WTC11 (cell line): ENCODE measurements around the gene GPC6. TPM values are rescaled to one million over a fixed set of nuclear protein-coding genes. Genes with fewer than 3 reads are reported as not detected.
"Not testable (repeated sequence)": the region's sequence is repeated elsewhere in the genome, so short reads cannot be mapped to it uniquely, and the experiment has no call there.

Experiments
- ATAC-seq: fragments of 200-7000 bp; cut with Tn5 transposase; 2 replicates; pipeline ENCODE4 v1.10.0; 2021; ENCODE audit warnings: mild to moderate bottlenecking, moderate library complexity
- CTCF ChIA-PET: fragments of 300-600 bp; sonication (Branson Sonifier 250); formaldehyde crosslinking; loops from one replicate; lab custom pipeline; 2021; ENCODE audit warnings: antibody characterized with exemption; lab: Charles Lee
- POLR2A ChIA-PET: fragments of 350-600 bp; sonication (Branson Sonifier 250); formaldehyde crosslinking; loops from one replicate; lab custom pipeline; 2021; ENCODE audit warnings: antibody characterized with exemption; lab: Charles Lee
- DNase-seq: peaks from one replicate; pipeline ENCODE4 v3.0.0; 2021; ENCODE audit warnings: low spot score
- H3K27ac Mint-ChIP-seq: 2 replicates; pipeline ENCODE4 v1.8.0; 2021; ENCODE audit warnings: mixed read lengths
- H3K27me3 Mint-ChIP-seq: 2 replicates; pipeline ENCODE4 v1.8.0; 2021; ENCODE audit warnings: low read depth, mild to moderate bottlenecking, moderate library complexity, mixed read lengths
- H3K36me3 Mint-ChIP-seq: 2 replicates; pipeline ENCODE4 v1.8.0; 2021; ENCODE audit warnings: mixed read lengths
- H3K4me1 Mint-ChIP-seq: 2 replicates; pipeline ENCODE4 v1.8.0; 2022; ENCODE audit warnings: mixed read lengths
- H3K4me3 Mint-ChIP-seq: 2 replicates; pipeline ENCODE4 v1.8.0; 2021; ENCODE audit warnings: mild to moderate bottlenecking, moderate library complexity, mixed read lengths
- H3K9me3 Mint-ChIP-seq: 2 replicates; pipeline ENCODE4 v1.8.0; 2021; ENCODE audit warnings: mixed read lengths
- GTF2I ChIP-seq: fragments of 250-450 bp; sonication (Bioruptor Pico); conservative IDR thresholded peaks from 2 replicates; pipeline ENCODE4 v1.4.0; 2021; ENCODE audit warnings: mild to moderate bottlenecking
- JUN ChIP-seq: sonication (generic); formaldehyde crosslinking; IDR thresholded peaks from 2 replicates; pipeline ENCODE4 v1.8.0; 2023; ENCODE audit warnings: mild to moderate bottlenecking, missing genetic modification reagents
- MXD4 ChIP-seq: fragments of 250-450 bp; sonication (Bioruptor Pico); IDR thresholded peaks from 2 replicates; pipeline ENCODE4 v1.8.0; 2021; ENCODE audit warnings: mild to moderate bottlenecking, moderate library complexity, borderline replicate concordance
- NFYB ChIP-seq: sonication (generic); formaldehyde crosslinking; conservative IDR thresholded peaks from 2 replicates; pipeline ENCODE4 v1.8.0; 2022; ENCODE audit warnings: low read depth, missing genetic modification reagents
- SMAD4 ChIP-seq: sonication (generic); formaldehyde crosslinking; IDR thresholded peaks from 2 replicates; pipeline ENCODE4 v1.8.0; 2022; ENCODE audit warnings: mild to moderate bottlenecking, missing genetic modification reagents
- ZNF232 ChIP-seq: sonication (generic); formaldehyde crosslinking; IDR thresholded peaks from 2 replicates; pipeline ENCODE4 v1.8.0; 2022; ENCODE audit warnings: mild to moderate bottlenecking, missing genetic modification reagents
- ZNF317 ChIP-seq: sonication (generic); formaldehyde crosslinking; IDR thresholded peaks from 2 replicates; pipeline ENCODE4 v1.8.1; 2023; ENCODE audit warnings: low read depth, mild to moderate bottlenecking, moderate library complexity, missing genetic modification reagents, borderline replicate concordance
- ZNF416 ChIP-seq: fragments of 250-450 bp; sonication (Bioruptor Pico); IDR thresholded peaks from 2 replicates; pipeline ENCODE4 v1.9.0; 2021; ENCODE audit warnings: mild to moderate bottlenecking, inconsistent platforms
- total RNA-seq: library from RNA; stranded (reverse); gene quantifications from 3 replicates; pipeline ENCODE4 v1.2.3, GENCODE V29; 2021
- TF ChIP-seq, protein P1 (sequence below): fragments of 250-450 bp; sonication (Bioruptor Pico); IDR thresholded peaks from 2 replicates; pipeline ENCODE4 v2.1.2; 2022; ENCODE audit warnings: mild to moderate bottlenecking, moderate library complexity
- TF ChIP-seq, protein P2 (sequence below): fragments of 250-450 bp; sonication (Bioruptor Pico); IDR thresholded peaks from 2 replicates; pipeline ENCODE4 v1.9.0; 2021; ENCODE audit warnings: mild to moderate bottlenecking
- TF ChIP-seq, protein P3 (sequence below): sonication (generic); formaldehyde crosslinking; IDR thresholded peaks from 2 replicates; pipeline ENCODE4 v1.8.1; 2023; ENCODE audit warnings: mild to moderate bottlenecking, missing genetic modification reagents, moderate library complexity
- TF ChIP-seq, protein P4 (sequence below): sonication (generic); formaldehyde crosslinking; IDR thresholded peaks from 2 replicates; pipeline ENCODE4 v1.8.1; 2022; ENCODE audit warnings: low read depth, missing genetic modification reagents, borderline replicate concordance
- TF ChIP-seq, protein P5 (sequence below): sonication (generic); formaldehyde crosslinking; IDR thresholded peaks from 2 replicates; pipeline ENCODE4 v1.8.1; 2023; ENCODE audit warnings: mild to moderate bottlenecking, missing genetic modification reagents, moderate library complexity
- TF ChIP-seq, protein P6 (sequence below): sonication (generic); formaldehyde crosslinking; IDR thresholded peaks from 2 replicates; pipeline ENCODE4 v1.8.0; 2022; ENCODE audit warnings: mild to moderate bottlenecking, missing genetic modification reagents

The GPC6 gene
- total RNA-seq, 1 experiment from 2014 or later: 19.5 TPM

DNA sequence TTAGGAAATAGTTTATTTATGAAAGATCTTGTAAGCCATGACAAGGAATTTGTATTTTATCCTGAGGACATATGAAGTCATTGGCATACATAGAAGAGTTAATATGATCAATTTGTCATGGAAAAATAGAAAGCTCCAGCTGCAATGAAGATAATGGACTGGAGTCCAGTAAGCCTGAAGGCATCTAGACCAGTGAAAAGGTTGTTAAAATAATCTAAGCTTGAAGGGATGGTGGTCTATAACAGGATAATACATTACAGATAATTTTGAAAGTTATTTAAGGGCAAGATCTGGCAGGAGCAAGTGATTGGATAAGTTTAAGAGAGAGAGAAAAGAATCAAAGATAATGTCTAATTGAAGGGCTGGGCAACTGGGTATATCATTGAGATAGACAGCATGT, 224.2 kb downstream of the GPC6 start:
- DNase-seq: no peak
- H3K4me1 Mint-ChIP-seq: peaks cover 10% of the 10 kb centered on the region
- no peaks in the 10 kb centered on the region; the same call in 1 of the 2 replicates for H3K27me3 Mint-ChIP-seq
- H3K27ac Mint-ChIP-seq: no peak overlapping the region
- TF ChIP-seq NFYB (CRISPR knock-in tag): no peak
- TF ChIP-seq, protein P1, sequence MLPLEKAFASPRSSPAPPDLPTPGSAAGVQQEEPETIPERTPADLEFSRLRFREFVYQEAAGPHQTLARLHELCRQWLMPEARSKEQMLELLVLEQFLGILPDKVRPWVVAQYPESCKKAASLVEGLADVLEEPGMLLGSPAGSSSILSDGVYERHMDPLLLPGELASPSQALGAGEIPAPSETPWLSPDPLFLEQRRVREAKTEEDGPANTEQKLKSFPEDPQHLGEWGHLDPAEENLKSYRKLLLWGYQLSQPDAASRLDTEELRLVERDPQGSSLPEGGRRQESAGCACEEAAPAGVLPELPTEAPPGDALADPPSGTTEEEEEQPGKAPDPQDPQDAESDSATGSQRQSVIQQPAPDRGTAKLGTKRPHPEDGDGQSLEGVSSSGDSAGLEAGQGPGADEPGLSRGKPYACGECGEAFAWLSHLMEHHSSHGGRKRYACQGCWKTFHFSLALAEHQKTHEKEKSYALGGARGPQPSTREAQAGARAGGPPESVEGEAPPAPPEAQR: no peak
- TF ChIP-seq, protein P2, sequence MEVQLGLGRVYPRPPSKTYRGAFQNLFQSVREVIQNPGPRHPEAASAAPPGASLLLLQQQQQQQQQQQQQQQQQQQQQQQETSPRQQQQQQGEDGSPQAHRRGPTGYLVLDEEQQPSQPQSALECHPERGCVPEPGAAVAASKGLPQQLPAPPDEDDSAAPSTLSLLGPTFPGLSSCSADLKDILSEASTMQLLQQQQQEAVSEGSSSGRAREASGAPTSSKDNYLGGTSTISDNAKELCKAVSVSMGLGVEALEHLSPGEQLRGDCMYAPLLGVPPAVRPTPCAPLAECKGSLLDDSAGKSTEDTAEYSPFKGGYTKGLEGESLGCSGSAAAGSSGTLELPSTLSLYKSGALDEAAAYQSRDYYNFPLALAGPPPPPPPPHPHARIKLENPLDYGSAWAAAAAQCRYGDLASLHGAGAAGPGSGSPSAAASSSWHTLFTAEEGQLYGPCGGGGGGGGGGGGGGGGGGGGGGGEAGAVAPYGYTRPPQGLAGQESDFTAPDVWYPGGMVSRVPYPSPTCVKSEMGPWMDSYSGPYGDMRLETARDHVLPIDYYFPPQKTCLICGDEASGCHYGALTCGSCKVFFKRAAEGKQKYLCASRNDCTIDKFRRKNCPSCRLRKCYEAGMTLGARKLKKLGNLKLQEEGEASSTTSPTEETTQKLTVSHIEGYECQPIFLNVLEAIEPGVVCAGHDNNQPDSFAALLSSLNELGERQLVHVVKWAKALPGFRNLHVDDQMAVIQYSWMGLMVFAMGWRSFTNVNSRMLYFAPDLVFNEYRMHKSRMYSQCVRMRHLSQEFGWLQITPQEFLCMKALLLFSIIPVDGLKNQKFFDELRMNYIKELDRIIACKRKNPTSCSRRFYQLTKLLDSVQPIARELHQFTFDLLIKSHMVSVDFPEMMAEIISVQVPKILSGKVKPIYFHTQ (CRISPR knock-in tag): no peak
- no peak for TF ChIP-seq GTF2I (CRISPR knock-in tag)
- TF ChIP-seq, protein P3, sequence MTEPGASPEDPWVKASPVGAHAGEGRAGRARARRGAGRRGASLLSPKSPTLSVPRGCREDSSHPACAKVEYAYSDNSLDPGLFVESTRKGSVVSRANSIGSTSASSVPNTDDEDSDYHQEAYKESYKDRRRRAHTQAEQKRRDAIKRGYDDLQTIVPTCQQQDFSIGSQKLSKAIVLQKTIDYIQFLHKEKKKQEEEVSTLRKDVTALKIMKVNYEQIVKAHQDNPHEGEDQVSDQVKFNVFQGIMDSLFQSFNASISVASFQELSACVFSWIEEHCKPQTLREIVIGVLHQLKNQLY: no peak
- no peak for TF ChIP-seq JUN (CRISPR knock-in tag)
- TF ChIP-seq SMAD4 (CRISPR knock-in tag): no peak
- no peak for TF ChIP-seq ZNF232 (CRISPR knock-in tag)
- TF ChIP-seq MXD4 (CRISPR knock-in tag): no peak
- TF ChIP-seq, all 79 proteins: peak for 0
- Mint-ChIP-seq H3K36me3 (peaks cover 8% of the 10 kb centered on the region; the same call in 1 of the 2 replicates), H3K4me3 (no peak overlapping the region), H3K9me3 (peaks cover 8% of the 10 kb centered on the region; the same call in 1 of the 2 replicates)
- ChIA-PET CTCF (no interaction called here), POLR2A (no interaction called here)
- no peak for ATAC-seq

DNA sequence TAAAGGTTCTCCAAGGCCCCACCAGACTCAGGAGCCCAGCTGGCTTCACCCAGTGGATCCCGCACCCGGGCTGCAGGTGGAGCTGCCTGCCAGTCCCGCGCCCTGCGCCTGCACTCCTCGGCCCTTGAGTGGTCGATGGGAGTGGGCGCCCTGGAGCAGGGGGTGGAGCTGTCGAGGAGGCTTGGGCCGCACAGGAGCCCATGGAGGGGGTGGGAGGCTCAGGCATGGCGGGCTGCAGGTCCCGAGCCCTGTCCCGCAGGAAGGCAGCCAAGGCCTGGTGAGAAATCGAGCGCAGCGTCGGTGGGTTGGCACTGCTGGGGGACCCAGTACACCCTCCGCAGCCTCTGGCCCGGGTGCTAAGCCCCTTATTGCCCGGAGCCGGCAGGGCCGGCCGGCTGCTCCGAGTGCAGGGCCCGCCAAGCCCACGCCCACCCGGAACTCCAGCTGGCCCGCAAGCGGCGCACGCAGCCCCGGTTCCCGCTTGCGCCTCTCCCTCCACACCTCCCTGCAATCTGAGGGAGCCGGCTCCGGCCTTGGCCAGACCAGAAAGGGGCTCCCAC, 228.1 kb downstream of the GPC6 start:
- ATAC-seq, H3K4me3 Mint-ChIP-seq, H3K36me3 Mint-ChIP-seq, POLR2A ChIA-PET, H3K4me1 Mint-ChIP-seq, CTCF ChIA-PET, H3K27me3 Mint-ChIP-seq, H3K27ac Mint-ChIP-seq, H3K9me3 Mint-ChIP-seq: not testable (repeated sequence)
- peak; percentile 40 for DNase-seq

DNA sequence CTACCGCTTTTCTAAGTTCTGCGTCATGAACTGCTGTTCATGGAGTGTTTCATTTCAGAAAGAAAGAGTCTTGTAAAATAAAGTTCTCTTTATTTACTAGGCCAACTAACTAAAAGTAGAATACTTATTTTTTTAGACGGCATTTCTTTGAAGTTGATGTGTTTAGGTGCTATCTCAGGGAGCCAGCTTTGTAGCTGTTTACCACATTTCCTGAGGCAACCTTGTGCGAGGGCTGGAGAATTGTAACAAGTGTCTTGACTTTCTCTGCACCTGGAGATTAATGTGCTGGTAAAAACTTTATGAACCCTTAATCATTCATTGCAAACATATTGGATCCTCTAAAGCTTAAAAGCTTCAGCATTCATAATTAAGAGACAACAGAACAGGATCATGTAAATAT, 229.3 kb downstream of the GPC6 start:
- H3K9me3 Mint-ChIP-seq: peaks cover 8% of the 10 kb centered on the region; the same call in 1 of the 2 replicates
- H3K27ac Mint-ChIP-seq: no peak overlapping the region
- TF ChIP-seq, protein P4, sequence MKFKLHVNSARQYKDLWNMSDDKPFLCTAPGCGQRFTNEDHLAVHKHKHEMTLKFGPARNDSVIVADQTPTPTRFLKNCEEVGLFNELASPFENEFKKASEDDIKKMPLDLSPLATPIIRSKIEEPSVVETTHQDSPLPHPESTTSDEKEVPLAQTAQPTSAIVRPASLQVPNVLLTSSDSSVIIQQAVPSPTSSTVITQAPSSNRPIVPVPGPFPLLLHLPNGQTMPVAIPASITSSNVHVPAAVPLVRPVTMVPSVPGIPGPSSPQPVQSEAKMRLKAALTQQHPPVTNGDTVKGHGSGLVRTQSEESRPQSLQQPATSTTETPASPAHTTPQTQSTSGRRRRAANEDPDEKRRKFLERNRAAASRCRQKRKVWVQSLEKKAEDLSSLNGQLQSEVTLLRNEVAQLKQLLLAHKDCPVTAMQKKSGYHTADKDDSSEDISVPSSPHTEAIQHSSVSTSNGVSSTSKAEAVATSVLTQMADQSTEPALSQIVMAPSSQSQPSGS: no peak
- TF ChIP-seq, protein P5, sequence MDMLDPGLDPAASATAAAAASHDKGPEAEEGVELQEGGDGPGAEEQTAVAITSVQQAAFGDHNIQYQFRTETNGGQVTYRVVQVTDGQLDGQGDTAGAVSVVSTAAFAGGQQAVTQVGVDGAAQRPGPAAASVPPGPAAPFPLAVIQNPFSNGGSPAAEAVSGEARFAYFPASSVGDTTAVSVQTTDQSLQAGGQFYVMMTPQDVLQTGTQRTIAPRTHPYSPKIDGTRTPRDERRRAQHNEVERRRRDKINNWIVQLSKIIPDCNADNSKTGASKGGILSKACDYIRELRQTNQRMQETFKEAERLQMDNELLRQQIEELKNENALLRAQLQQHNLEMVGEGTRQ (CRISPR knock-in tag): no peak
- TF ChIP-seq ZNF317 (CRISPR knock-in tag): no peak
- no peak for TF ChIP-seq ZNF416
- TF ChIP-seq, protein P6, sequence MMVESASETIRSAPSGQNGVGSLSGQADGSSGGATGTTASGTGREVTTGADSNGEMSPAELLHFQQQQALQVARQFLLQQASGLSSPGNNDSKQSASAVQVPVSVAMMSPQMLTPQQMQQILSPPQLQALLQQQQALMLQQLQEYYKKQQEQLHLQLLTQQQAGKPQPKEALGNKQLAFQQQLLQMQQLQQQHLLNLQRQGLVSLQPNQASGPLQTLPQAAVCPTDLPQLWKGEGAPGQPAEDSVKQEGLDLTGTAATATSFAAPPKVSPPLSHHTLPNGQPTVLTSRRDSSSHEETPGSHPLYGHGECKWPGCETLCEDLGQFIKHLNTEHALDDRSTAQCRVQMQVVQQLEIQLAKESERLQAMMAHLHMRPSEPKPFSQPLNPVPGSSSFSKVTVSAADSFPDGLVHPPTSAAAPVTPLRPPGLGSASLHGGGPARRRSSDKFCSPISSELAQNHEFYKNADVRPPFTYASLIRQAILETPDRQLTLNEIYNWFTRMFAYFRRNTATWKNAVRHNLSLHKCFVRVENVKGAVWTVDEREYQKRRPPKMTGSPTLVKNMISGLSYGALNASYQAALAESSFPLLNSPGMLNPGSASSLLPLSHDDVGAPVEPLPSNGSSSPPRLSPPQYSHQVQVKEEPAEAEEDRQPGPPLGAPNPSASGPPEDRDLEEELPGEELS: no peak
- ChIA-PET POLR2A (no interaction called here), CTCF (no interaction called here)
- ATAC-seq (no peak), DNase-seq (no peak)
- no peak overlapping the region for H3K4me3 Mint-ChIP-seq
- H3K4me1 Mint-ChIP-seq: peaks cover 5% of the 10 kb centered on the region
- H3K36me3 Mint-ChIP-seq: peaks cover 8% of the 10 kb centered on the region; the same call in 1 of the 2 replicates
- no peaks in the 10 kb centered on the region; the same call in 1 of the 2 replicates for H3K27me3 Mint-ChIP-seq
